Measurements from ENCODE around the gene ACTA1.
"Not testable (repeated sequence)": the region's sequence is repeated elsewhere in the genome, so short reads cannot be mapped to it uniquely, and the experiment has no call there.

Gene ACTA1

GRCh38 chr1:229434005-229434640, at the start of gene ACTA1:
ACTA1 (minus strand) TSS chr1:229434094; CDS start chr1:229433115, 979 bp downstream.
- DNase-seq = no peak

GRCh38 chr1:229482511-229482910, 48.6 kb upstream of the ACTA1 start:
- no peak for DNase-seq

- no peak for DNase-seq
Observed at GRCh38 chr1:229480495-229480894, 46.6 kb upstream of the ACTA1 start.

- no peak for DNase-seq
Observed at GRCh38 chr1:229479660-229480399, 45.9 kb upstream of the ACTA1 start.

- no peak for DNase-seq
Observed at GRCh38 chr1:229478852-229479251, 45.0 kb upstream of the ACTA1 start.

GRCh38 chr1:229475859-229476258, 42.0 kb upstream of the ACTA1 start:
- DNase-seq = not testable (repeated sequence)

- DNase-seq = no peak
Observed at GRCh38 chr1:229474509-229474908, 40.6 kb upstream of the ACTA1 start.

GRCh38 chr1:229471175-229471574, 37.3 kb upstream of the ACTA1 start:
- no peak for DNase-seq

GRCh38 chr1:229470406-229471043, 36.6 kb upstream of the ACTA1 start:
- DNase-seq = peak; percentile 77

- DNase-seq = no peak
Observed at GRCh38 chr1:229466887-229467286, 33.0 kb upstream of the ACTA1 start.

GRCh38 chr1:229464672-229465071, 30.8 kb upstream of the ACTA1 start:
- no peak for DNase-seq

- no peak for DNase-seq
Observed at GRCh38 chr1:229461032-229461668, 27.3 kb upstream of the ACTA1 start.

GRCh38 chr1:229459815-229460214, 25.9 kb upstream of the ACTA1 start:
- DNase-seq = no peak

GRCh38 chr1:229457436-229457835, 23.5 kb upstream of the ACTA1 start:
- no peak for DNase-seq

GRCh38 chr1:229456016-229456415, 22.1 kb upstream of the ACTA1 start:
- no peak for DNase-seq

- DNase-seq = no peak
Observed at GRCh38 chr1:229454056-229454455, 20.2 kb upstream of the ACTA1 start.

GRCh38 chr1:229452956-229453801, 19.3 kb upstream of the ACTA1 start:
- peak; percentile 9 for DNase-seq

- no peak for DNase-seq
Observed at GRCh38 chr1:229448845-229449244, 15.0 kb upstream of the ACTA1 start.

- no peak for DNase-seq
Observed at GRCh38 chr1:229448354-229448753, 14.5 kb upstream of the ACTA1 start.

GRCh38 chr1:229447809-229448252, 13.9 kb upstream of the ACTA1 start:
- no peak for DNase-seq

GRCh38 chr1:229445828-229446227, 11.9 kb upstream of the ACTA1 start:
- no peak for DNase-seq

- DNase-seq = no peak
Observed at GRCh38 chr1:229440851-229441537, 7.1 kb upstream of the ACTA1 start.

All from NCI-H1092 (cell line).